ENCODE data around the gene DCLK1. TPM values are rescaled to one million over a fixed set of nuclear protein-coding genes. Genes with fewer than 3 reads are reported as not detected.

The DCLK1 gene
- total RNA-seq, 1 donor from 2014 or later = not detected

- no peak for DNase-seq (ENCODE audit: low spot score)
- no peak for ATAC-seq
Measured at GRCh38 chr13:36054041-36054440, 77.1 kb downstream of the DCLK1 start.

- ATAC-seq (no peak), DNase-seq (ENCODE audit: low spot score) (no peak)
Measured at GRCh38 chr13:36051082-36051481, 80.1 kb downstream of the DCLK1 start.

- ATAC-seq (no peak), DNase-seq (ENCODE audit: low spot score) (no peak)
Measured at GRCh38 chr13:36046672-36047071, 84.5 kb downstream of the DCLK1 start.

- DNase-seq (ENCODE audit: low spot score) = no peak
- no peak for ATAC-seq
Measured at GRCh38 chr13:36038785-36039555, 92.2 kb downstream of the DCLK1 start.

- ATAC-seq = no peak
- no peak for DNase-seq (ENCODE audit: low spot score)
Measured at GRCh38 chr13:36033035-36033434, 98.1 kb downstream of the DCLK1 start.

- DNase-seq (ENCODE audit: low spot score) = no peak
- ATAC-seq = no peak
Measured at GRCh38 chr13:36031490-36031889, 99.7 kb downstream of the DCLK1 start.

GRCh38 chr13:36030670-36031331 lies 100.4 kb downstream of the DCLK1 start:
- no peak for DNase-seq (ENCODE audit: low spot score)
- no peak for ATAC-seq

- no peak for ATAC-seq
- DNase-seq (ENCODE audit: low spot score) = no peak
Measured at GRCh38 chr13:36029166-36029565, 102.0 kb downstream of the DCLK1 start.

- DNase-seq (ENCODE audit: low spot score) (no peak), ATAC-seq (no peak)
Measured at GRCh38 chr13:36028359-36029025, 102.7 kb downstream of the DCLK1 start.

- ATAC-seq (no peak), DNase-seq (ENCODE audit: low spot score) (no peak)
Measured at GRCh38 chr13:36026531-36026930, 104.7 kb downstream of the DCLK1 start.

- ATAC-seq (no peak), DNase-seq (ENCODE audit: low spot score) (no peak)
Measured at GRCh38 chr13:36014763-36015162, 116.4 kb downstream of the DCLK1 start.

- DNase-seq (ENCODE audit: low spot score) = no peak
- ATAC-seq = no peak
Measured at GRCh38 chr13:36006894-36007675, 124.1 kb downstream of the DCLK1 start.

- DNase-seq (ENCODE audit: low spot score) = no peak
- no peak for ATAC-seq
Measured at GRCh38 chr13:36006347-36006746, 124.8 kb downstream of the DCLK1 start.

GRCh38 chr13:36001561-36001960 lies 129.6 kb downstream of the DCLK1 start:
- ATAC-seq = no peak
- no peak for DNase-seq (ENCODE audit: low spot score)

GRCh38 chr13:36000028-36000427 lies 131.2 kb downstream of the DCLK1 start:
- ATAC-seq (no peak), DNase-seq (ENCODE audit: low spot score) (no peak)

GRCh38 chr13:35996360-35996759 lies 134.8 kb downstream of the DCLK1 start:
- DNase-seq (ENCODE audit: low spot score) (no peak), ATAC-seq (no peak)

GRCh38 chr13:35995136-35995535 lies 136.0 kb downstream of the DCLK1 start:
- ATAC-seq (no peak), DNase-seq (ENCODE audit: low spot score) (no peak)

GRCh38 chr13:35994131-35994966 lies 136.8 kb downstream of the DCLK1 start:
- DNase-seq (ENCODE audit: low spot score) (no peak), ATAC-seq (no peak)

GRCh38 chr13:35993686-35994085 lies 137.5 kb downstream of the DCLK1 start:
- ATAC-seq = no peak

GRCh38 chr13:35992964-35993363 lies 138.2 kb downstream of the DCLK1 start:
- DNase-seq (ENCODE audit: low spot score) = no peak

More at GRCh38 chr13:35993686-35994085, 137.5 kb downstream of the DCLK1 start:
- no peak for DNase-seq (ENCODE audit: low spot score)

More at GRCh38 chr13:35992964-35993363, 138.2 kb downstream of the DCLK1 start:
- no peak for ATAC-seq

All from left lobe of liver (tissue), 2 donors.